HG02870 (cell line): Measurements from ENCODE around the gene OPHN1.

Source experiments
- ATAC-seq: cut with Tn5 transposase; IDR thresholded peaks from one replicate; pipeline ENCODE4 v1.9.1; 2021; ENCODE audit warnings: mild to moderate bottlenecking, moderate library complexity; ENCODE audit not compliant: unreplicated experiment

The OPHN1 gene

GRCh38 chrX:68433155-68433980 is at the start of gene OPHN1:
TSS of gene OPHN1 (minus strand) at chrX:68433495. CDS start at chrX:68433020, 475 bp downstream.
- ATAC-seq, result no peak

GRCh38 chrX:68480969-68481368 is 47.7 kb upstream of the OPHN1 start:
- ATAC-seq, result no peak

GRCh38 chrX:68464796-68465195 is 31.5 kb upstream of the OPHN1 start:
- no peak for ATAC-seq

- no peak for ATAC-seq
Observed at GRCh38 chrX:68463880-68464279, 30.6 kb upstream of the OPHN1 start.

- ATAC-seq, result peak; percentile 72
Observed at GRCh38 chrX:68462653-68463052, 29.4 kb upstream of the OPHN1 start.

- no peak for ATAC-seq
Observed at GRCh38 chrX:68462197-68462596, 28.9 kb upstream of the OPHN1 start.

- no peak for ATAC-seq
Observed at GRCh38 chrX:68461576-68461975, 28.3 kb upstream of the OPHN1 start.

- no peak for ATAC-seq
Observed at GRCh38 chrX:68461093-68461492, 27.8 kb upstream of the OPHN1 start.

- no peak for ATAC-seq
Observed at GRCh38 chrX:68455151-68455510, 21.8 kb upstream of the OPHN1 start.

GRCh38 chrX:68454476-68455150 is 21.3 kb upstream of the OPHN1 start:
- ATAC-seq, result no peak

- no peak for ATAC-seq
Observed at GRCh38 chrX:68451720-68452119, 18.4 kb upstream of the OPHN1 start.

GRCh38 chrX:68443155-68443868 is 10.0 kb upstream of the OPHN1 start:
- ATAC-seq, result no peak

GRCh38 chrX:68440940-68441339 is 7.6 kb upstream of the OPHN1 start:
- no peak for ATAC-seq

GRCh38 chrX:68440442-68440841 is 7.1 kb upstream of the OPHN1 start:
- ATAC-seq, result no peak

GRCh38 chrX:68439341-68439740 is 6.0 kb upstream of the OPHN1 start:
- ATAC-seq, result no peak

GRCh38 chrX:68438575-68438974 is 5.3 kb upstream of the OPHN1 start:
- ATAC-seq, result no peak

- ATAC-seq, result no peak
Observed at GRCh38 chrX:68433981-68434299, 645 bp upstream of the OPHN1 start.

- no peak for ATAC-seq
Observed at GRCh38 chrX:68432648-68433047, 647 bp downstream of the OPHN1 start.

- no peak for ATAC-seq
Observed at GRCh38 chrX:68431836-68432235, 1.5 kb downstream of the OPHN1 start.

- ATAC-seq, result no peak
Observed at GRCh38 chrX:68429216-68429615, 4.1 kb downstream of the OPHN1 start.

GRCh38 chrX:68428431-68428830 is 4.9 kb downstream of the OPHN1 start:
- no peak for ATAC-seq

GRCh38 chrX:68424719-68425118 is 8.6 kb downstream of the OPHN1 start:
- ATAC-seq, result no peak
